ENCODE measurements around the gene SCYGR4. TPM values are rescaled to one million over a fixed set of nuclear protein-coding genes. Genes with fewer than 3 reads are reported as not detected.

SCYGR4 gene
- total RNA-seq, 2 donors from 2014 or later = not detected

- no peaks in the 10 kb centered on the region for H3K27me3 Mint-ChIP-seq (ENCODE audit: insufficient read depth)
- H3K4me1 Mint-ChIP-seq = no peaks in the 10 kb centered on the region
- Histone ChIP-seq H3K36me3 (ENCODE audit: control insufficient read depth, insufficient read depth, low read length) (no peaks in the 10 kb centered on the region), H3K9ac (ENCODE audit: extremely low read depth, low read length, poor library complexity, severe bottlenecking) (no peak overlapping the region), H3K27ac (ENCODE audit: low read depth, low read length) (no peak overlapping the region), H3K4me1 (ENCODE audit: control insufficient read depth, insufficient read depth, low read length) (no peaks in the 10 kb centered on the region), H3K4me3 (ENCODE audit: low read length) (no peak overlapping the region), H3K9me3 (ENCODE audit: control insufficient read depth, low read length) (no peaks in the 10 kb centered on the region), H3K27me3 (ENCODE audit: control insufficient read depth, insufficient read depth, low read length, poor library complexity, severe bottlenecking) (no peaks in the 10 kb centered on the region)
- TF ChIP-seq CTCF (conservative IDR thresholded peaks at IDR 0.05) = no peak
- no peaks in the 10 kb centered on the region for H3K36me3 Mint-ChIP-seq (ENCODE audit: low read depth)
- no peak overlapping the region for H3K4me3 Mint-ChIP-seq
- H3K27ac Mint-ChIP-seq = no peak overlapping the region
- no peak for DNase-seq
- 85% methylated on average over 2 of the region's 2 CpGs; no CpG with 5 or more reads in 1 of the 2 experiments for WGBS, 2 experiments (ENCODE audit: insufficient coverage in 1 of 2, insufficient read length in 1 of 2)
- peaks cover 2% of the 10 kb centered on the region for H3K9me3 Mint-ChIP-seq
Measured at GRCh38 chr2:227625420-227625819, 8.1 kb downstream of the SCYGR4 start.

DNA sequence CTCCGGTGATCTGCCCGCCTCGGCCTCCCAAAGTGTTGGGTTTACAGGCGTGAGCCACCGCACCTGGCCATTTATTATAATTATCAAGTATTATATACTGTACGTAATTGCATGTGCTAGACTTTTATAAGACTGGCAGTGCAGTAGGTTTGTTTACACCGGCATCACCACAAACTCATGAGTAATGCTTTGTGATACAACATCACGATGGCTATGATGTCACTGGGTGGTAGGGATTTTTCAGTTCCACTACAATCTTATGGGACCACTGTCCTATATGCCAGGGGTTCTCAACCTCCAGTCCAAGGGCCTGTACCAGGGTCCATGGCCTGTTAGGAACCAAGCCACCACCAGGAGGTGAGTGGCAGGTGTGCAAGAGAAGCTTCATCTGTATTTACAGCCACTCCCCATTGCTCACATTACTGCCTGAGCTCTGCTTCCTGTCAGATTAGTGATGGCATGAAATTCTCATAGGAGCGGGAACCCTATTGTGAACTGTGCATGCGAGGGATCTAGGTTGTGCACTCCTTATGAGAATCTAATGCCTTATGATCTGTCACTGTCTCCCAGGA lies 9.4 kb downstream of the SCYGR4 start:
- Mint-ChIP-seq H3K27me3 (ENCODE audit: insufficient read depth) (no peaks in the 10 kb centered on the region), H3K27ac (no peak overlapping the region), H3K36me3 (ENCODE audit: low read depth) (no peaks in the 10 kb centered on the region), H3K4me3 (no peak overlapping the region), H3K4me1 (no peaks in the 10 kb centered on the region), H3K9me3 (peaks cover 2% of the 10 kb centered on the region)
- WGBS, 2 experiments (ENCODE audit: insufficient coverage in 1 of 2, insufficient read length in 1 of 2) = 84 to 93% methylated on average over 5 to 10 of the region's 10 CpGs
- Histone ChIP-seq H3K9me3 (ENCODE audit: control insufficient read depth, low read length) (no peaks in the 10 kb centered on the region), H3K27ac (ENCODE audit: low read depth, low read length) (no peak overlapping the region), H3K4me3 (ENCODE audit: low read length) (no peak overlapping the region), H3K4me1 (ENCODE audit: control insufficient read depth, insufficient read depth, low read length) (no peaks in the 10 kb centered on the region), H3K36me3 (ENCODE audit: control insufficient read depth, insufficient read depth, low read length) (no peaks in the 10 kb centered on the region), H3K9ac (ENCODE audit: extremely low read depth, low read length, poor library complexity, severe bottlenecking) (no peak overlapping the region), H3K27me3 (ENCODE audit: control insufficient read depth, insufficient read depth, low read length, poor library complexity, severe bottlenecking) (no peaks in the 10 kb centered on the region)
- no peak for DNase-seq
- peak; percentile 12 for TF ChIP-seq CTCF (conservative IDR thresholded peaks at IDR 0.05)

DNA sequence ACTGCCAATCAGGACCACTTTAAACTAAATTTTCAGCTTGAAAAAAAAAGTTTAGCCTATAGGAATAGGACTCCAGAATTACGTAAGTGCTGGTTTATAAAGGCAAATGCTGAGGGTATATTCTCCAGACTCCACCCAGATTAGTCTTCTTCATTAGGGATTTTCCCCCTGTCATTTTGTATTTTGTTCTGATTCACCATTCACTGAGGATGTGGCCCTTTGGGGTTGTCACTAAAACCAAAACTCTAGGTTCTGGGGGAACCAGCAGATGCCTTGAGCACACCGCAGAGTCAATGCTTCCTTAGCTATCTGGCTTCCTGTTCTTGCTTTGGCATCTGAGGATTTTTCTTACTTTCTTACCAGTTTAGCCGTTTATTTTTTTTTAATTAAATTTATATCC lies 10.5 kb downstream of the SCYGR4 start:
- H3K9me3 Mint-ChIP-seq = peaks cover 2% of the 10 kb centered on the region
- DNase-seq = no peak
- Histone ChIP-seq H3K27ac (ENCODE audit: low read depth, low read length) (no peak overlapping the region), H3K36me3 (ENCODE audit: control insufficient read depth, insufficient read depth, low read length) (no peaks in the 10 kb centered on the region), H3K4me1 (ENCODE audit: control insufficient read depth, insufficient read depth, low read length) (no peaks in the 10 kb centered on the region), H3K9ac (ENCODE audit: extremely low read depth, low read length, poor library complexity, severe bottlenecking) (no peak overlapping the region), H3K9me3 (ENCODE audit: control insufficient read depth, low read length) (no peaks in the 10 kb centered on the region), H3K27me3 (ENCODE audit: control insufficient read depth, insufficient read depth, low read length, poor library complexity, severe bottlenecking) (no peaks in the 10 kb centered on the region), H3K4me3 (ENCODE audit: low read length) (no peak overlapping the region)
- no peak overlapping the region for H3K4me3 Mint-ChIP-seq
- no peaks in the 10 kb centered on the region for H3K36me3 Mint-ChIP-seq (ENCODE audit: low read depth)
- H3K4me1 Mint-ChIP-seq = no peaks in the 10 kb centered on the region
- TF ChIP-seq CTCF (conservative IDR thresholded peaks at IDR 0.05) = no peak
- H3K27me3 Mint-ChIP-seq (ENCODE audit: insufficient read depth) = no peaks in the 10 kb centered on the region
- 84 to 100% methylated on average over 2 of the region's 3 CpGs for WGBS, 2 experiments (ENCODE audit: insufficient coverage in 1 of 2, insufficient read length in 1 of 2)
- no peak overlapping the region for H3K27ac Mint-ChIP-seq
